SH-SY5Y (cell line): ENCODE data around the gene IER3.

Source experiments
- GATA2 ChIP-seq: IDR thresholded peaks from 2 replicates; pipeline ENCODE4 v1.6.1; 2011; ENCODE audit warnings: mild to moderate bottlenecking, low read depth, low read length
- GATA3 ChIP-seq: IDR thresholded peaks from 2 replicates; pipeline ENCODE4 v1.6.1; 2011; ENCODE audit warnings: low read depth, mild to moderate bottlenecking, low read length, moderate library complexity

GRCh38 chr6:30774701-30775100, 30.4 kb upstream of the IER3 start:
- TF ChIP-seq GATA3 (no peak), GATA2 (no peak)
